SKM-1 (cell line): ENCODE data around the gene GSDMA.
A peak's percentile ranks its signal among the peaks of the same experiment; 100 is the strongest.

Experiments used
- DNase-seq: peaks from one replicate; lab custom pipeline; 2025; ENCODE audit not compliant: unreplicated experiment; lab: John Stamatoyannopoulos, UW

The GSDMA gene

DNA sequence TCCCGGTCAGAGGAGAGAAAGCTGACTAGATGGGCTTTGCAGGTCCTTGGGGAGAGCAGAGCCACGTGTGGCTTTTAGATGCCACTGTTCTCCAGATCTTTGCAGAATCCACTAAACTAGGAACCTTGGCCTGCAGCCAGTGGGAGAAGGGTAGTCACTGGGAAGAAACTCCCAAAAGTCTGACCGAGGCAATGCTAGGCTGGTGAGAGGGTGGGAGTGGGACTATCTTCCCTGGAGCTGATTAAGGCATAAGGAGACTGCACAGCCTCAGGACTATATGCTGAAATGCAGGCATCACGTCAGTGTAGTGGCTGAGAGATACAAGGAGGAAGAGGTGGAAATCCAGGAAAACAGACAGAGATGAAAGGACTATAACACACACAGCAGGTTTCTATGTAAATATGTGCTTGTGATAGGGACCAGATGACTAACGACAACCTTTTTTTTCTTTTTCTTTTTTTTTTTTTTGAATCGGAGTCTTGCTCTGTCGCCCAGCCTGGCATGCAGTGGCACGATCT lies 2.2 kb upstream of the GSDMA start:
- no peak for DNase-seq

GRCh38 chr17:39963829-39964228 lies 1.0 kb downstream of the GSDMA start:
- DNase-seq = no peak

DNA sequence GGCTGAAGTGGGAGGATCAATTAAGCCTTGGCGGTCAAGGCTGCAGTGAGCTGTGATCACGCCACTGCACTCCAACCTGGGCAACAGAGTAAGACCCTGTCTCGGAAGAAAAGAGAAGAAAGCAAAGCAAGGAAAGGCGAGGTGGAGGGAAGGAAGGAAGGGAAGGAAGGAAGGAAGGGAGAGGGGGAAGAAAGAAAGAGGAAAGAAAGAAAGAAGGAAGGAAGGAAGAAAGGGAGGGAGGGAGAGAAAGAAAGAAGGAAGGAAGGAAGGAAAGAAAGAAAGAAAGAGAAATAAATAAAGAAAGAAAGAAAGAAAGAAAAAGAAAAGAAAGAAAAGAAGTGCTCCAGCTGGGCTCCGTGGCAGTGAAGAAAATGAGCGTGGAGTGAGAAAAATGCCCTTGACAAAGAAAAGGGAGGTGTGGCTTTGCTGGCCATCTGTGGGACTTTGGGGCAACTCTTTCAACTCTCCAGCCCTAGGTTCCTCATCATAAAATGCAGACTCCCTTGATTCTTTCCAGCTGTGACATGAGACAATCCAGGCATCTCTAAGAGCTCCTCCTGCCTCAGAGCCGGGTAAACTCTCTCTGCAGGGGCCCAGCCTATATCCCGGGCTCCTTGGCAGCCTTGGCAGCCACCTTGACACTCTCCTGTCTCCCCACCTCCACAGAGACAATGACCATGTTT lies 2.4 kb downstream of the GSDMA start:
- DNase-seq = no peak

DNA sequence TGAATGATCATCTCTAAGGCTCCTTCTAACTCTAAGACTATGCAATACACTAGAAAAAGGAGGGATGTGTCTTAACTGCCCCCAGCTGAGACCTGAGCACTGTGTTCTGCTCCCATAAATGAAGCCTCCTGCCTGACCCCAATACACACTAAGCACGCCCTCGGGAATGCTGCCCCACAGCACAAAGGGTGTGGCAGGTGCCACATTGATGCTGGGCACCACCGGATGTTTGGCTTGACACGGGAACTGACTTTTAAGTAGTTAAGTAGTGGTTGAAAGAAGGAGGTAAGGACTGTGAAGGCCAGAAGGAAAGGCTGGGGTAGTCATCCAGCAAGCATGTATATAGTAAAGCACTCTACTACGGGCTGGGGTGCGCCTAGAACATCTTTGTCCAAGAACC lies 4.0 kb downstream of the GSDMA start:
- DNase-seq = no peak

DNA sequence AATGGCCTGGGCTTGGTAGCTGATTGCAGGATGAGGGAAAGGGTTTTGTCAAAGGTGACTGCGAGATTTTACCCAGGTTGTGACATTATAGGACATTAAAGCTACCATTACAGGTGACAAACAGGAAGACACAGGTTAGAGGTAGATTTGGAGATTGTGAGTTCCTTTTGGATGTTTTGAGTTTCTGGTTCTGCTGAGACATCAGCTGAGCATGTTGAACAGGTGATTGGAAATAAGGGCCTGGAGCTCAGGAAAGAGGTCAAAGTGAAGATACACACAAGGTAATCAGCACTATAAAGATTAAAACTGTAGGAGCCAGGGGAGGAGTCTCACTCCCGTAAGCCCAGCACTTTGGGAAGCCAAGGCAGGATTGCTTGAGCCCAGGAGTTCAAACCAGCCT lies 6.0 kb downstream of the GSDMA start:
- DNase-seq = no peak

DNA sequence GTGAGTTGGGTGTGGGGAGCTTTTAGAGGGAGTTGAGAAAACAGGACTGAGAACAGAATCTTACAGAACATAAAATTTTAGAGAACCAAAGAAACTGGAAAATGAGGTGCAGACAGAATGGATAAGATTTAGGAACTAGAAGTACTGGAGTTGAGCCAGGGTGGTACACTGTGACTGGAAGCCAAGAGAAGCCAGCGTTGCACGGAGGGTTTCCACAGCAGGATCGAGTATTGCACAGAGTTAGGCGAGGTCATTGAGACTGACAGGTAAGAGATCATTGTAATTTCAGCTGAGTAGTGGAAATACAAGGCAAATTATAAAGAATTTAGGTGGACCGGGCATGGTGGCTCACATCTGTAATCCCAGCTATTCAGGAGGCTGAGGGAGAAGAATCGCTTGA lies 6.6 kb downstream of the GSDMA start:
- no peak for DNase-seq

DNA sequence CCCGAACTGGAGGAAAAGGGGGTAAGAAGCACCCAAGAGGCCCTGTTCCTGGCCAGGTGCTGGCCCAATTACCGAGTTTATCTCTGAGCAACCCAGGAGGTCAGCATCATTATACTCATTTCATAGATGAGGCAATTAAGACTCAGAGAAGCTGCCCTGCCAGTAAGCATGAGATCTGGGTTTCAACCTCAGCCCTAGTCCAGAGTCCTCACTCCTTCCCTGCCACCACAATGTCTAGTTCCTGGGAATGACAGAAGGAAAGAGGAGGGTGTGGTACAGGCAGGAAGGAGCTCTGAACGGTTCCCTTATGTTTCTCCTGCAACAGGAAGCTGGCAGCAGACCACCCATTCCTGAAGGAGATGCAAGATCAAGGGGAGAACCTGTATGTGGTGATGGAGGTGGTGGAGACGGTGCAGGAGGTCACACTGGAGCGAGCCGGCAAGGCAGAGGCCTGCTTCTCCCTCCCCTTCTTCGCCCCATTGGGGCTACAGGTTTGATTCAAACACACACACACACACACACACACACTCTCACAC lies 7.4 kb downstream of the GSDMA start:
- DNase-seq = no peak

- DNase-seq = no peak
These were observed 8.3 kb downstream of the GSDMA start for GRCh38 chr17:39971076-39971603.

GRCh38 chr17:39972271-39972670 lies 9.5 kb downstream of the GSDMA start:
- DNase-seq = no peak

DNA sequence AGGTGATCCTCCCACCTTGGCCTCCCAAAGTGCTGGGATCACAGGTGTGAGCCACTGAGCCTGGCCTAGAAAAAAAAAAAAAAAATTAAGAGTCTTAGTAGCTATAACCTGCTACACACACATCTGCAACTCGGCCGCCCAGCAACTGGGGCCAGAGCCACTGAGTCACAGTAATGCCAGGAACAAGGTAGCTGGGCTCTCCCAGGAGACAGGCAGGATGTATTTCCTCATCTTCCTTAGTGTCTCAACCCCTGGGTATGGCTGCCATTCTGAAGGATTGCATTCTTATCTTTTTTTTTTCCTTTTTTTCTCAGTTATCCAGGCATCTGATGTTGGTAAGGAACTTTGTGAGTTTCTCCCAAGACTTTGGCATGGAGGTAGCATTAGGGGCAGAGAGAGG lies 10.7 kb downstream of the GSDMA start:
- DNase-seq = no peak

- no peak for DNase-seq
These were observed 11.6 kb downstream of the GSDMA start for GRCh38 chr17:39974433-39974832.

DNA sequence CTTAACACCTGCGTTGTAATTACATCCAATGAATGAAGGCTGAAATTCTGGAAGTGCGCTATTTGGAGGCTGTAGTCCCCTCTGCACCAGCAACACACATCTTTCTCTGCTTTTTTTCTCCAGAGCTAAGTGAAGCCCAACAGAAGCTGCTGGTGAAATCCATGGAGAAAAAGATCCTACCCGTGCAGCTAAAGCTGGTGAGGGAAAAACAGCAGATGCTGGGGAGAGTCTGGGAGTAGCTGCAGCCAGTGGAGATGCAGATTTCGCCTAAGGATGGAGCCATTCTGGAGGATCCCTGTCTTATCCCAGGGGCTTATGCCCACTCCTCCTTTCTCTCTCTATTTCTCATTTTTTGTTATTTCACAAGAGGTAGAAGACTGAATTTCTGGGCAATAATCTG lies 13.0 kb downstream of the GSDMA start:
- DNase-seq = no peak

DNA sequence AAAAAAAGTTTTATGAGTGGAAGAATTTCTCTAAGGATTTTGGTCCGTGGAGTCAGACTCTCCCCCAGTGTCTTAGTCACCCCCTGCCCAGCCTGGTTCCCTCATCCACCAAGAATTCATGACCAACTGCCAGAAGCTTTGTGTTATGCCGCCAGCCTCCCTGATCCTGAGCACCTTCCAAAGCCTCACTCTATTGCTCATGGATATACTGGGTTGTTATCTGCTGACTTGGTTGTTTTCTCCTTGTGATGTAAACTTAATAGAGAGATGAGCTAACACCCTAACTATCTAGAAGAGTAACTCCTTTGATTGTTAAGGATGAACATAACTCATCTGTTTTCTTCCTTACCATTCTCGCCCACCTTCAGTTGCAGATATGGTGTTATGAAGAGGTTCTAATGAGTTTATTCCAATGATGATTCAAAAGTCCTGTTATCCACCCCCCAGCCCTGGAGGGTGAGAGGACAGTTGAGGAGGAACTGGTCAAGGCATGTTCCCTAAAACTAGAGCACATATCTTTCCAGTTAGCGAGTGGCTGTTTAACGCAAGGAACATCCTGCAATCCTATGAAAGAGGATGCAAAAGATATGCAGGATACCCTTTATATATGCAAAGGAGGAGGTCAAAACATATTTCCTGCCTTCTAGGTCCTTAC lies 16.3 kb downstream of the GSDMA start:
- DNase-seq = no peak

DNA sequence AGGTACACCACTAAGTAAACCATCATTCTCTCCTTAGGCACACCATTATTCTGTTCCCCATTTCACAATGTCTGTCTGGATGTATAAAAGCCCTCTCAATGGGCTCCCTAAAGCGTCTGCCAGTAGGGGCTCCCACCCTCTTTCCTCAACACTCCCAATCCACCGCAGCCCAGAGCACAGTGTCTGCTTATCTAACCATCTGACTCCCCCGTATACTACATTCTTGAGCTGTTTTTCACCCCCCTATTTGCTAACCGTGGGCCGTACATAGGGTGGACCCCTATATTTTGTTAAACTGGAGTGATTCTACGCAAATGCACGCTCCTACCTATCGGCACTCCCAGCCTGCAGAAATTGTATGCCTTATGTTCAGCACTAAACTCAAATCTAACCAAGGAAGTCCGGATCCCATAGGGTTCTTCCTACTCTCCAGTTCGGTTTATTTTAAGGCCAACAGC lies 17.1 kb downstream of the GSDMA start:
- peak; percentile 48 for DNase-seq

GRCh38 chr17:39980351-39981206 lies 17.8 kb downstream of the GSDMA start, which contains the start of gene PSMD3:
TSS of gene PSMD3 (plus strand) at chr17:39980807. CDS start at chr17:39980971, 164 bp downstream.
- DNase-seq = peak; percentile 100

DNA sequence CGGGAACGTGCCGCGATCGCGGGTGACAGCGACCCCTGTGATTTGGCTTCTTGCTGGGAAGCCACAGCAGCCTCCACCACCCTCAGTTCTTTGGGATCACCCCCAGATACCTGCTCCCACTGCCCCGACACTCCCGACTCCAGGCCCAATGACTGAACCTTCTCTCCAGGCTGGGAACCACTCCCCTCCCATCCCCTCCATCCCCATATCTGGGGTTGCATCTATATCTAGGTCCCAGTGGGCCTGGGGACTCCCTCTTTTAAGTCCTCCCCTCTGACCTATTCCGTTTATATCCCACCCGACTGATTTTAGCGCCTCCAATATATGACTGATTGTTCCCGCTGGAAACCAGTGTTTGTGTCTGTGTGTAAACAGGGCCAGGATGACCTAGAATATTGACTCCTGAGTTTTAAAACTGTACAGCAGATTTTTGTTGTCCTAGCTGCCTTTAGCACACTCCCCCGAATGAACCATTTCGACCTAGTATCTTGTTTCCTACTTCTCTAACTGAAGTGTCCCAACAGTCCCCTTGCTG lies 18.5 kb downstream of the GSDMA start:
- no peak for DNase-seq

- DNase-seq = no peak
These were observed 19.1 kb downstream of the GSDMA start for GRCh38 chr17:39981766-39982375.

DNA sequence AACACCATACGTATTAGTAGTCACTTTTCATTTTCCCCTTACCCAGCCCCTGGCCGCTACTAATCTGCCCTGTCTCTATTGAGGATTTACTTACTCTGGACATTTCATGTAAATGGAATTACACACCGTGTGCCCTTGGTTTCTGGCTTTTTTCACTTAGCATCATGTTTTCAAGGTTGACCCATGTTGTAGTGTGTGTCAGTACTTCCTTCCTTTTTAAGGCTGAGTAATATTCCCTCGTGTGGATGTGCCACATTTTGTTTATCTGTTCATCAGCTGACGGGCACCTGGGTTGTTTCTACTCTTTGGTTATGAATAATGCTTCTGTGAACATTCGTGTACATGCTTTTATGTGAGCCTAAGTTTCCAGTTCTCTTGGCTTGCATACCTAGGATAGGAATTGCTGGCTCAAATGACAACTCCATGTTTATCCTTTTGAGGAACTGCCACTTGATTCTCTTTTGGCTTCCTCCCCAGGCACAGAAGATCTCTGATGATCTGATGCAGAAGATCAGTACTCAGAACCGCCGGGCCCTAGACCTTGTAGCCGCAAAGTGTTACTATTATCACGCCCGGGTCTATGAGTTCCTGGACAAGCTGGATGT lies 25.5 kb downstream of the GSDMA start:
- DNase-seq = no peak

DNA sequence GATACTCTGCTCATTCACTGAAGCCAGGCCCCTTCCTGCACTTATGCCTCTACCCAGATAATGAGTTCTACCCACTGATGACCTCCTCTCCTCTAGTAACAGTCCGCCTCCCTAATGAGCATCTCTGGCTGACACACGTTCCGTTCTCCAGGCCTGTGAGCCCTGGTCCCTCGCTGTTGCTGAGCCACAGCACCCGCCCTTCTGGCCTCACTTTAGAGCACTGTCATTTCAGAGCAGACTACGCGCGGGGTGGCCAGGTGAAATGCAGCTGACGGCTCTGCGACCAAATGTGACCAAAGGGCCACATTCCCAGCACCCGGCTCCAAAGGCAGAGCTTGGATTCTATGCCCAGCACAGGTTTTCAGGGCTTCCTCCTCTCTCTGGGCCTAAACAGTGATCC lies 31.6 kb downstream of the GSDMA start:
- no peak for DNase-seq

GRCh38 chr17:39995438-39995837 lies 32.6 kb downstream of the GSDMA start:
- DNase-seq = no peak
